Body of pancreas (tissue), 4 donors: Measurements from ENCODE around the gene PAFAH2. TPM values are rescaled to one million over a fixed set of nuclear protein-coding genes. Genes with fewer than 3 reads are reported as not detected.

ENCODE experiments used
- ATAC-seq: fragments of 150-250 bp; one replicate; pipeline ENCODE4 v1.9.1; 2016
- DNase-seq, 4 donors: peaks; one replicate each; pipeline ENCODE4 v3.0.0-alpha.2; 2019
- H3K27ac ChIP-seq, 4 donors: fragments of 200-600 bp; sonication (generic); 1 replicate in 3 of 4; 2 replicates in 1 of 4; pipeline versions ENCODE4 v1.5.1 to v1.6.1; 2016 to 2019; ENCODE audit warnings: mild to moderate bottlenecking in 1 of 4, mixed read lengths in 1 of 4, moderate library complexity in 1 of 4
- H3K27me3 ChIP-seq, 2 donors: fragments of 200-600 bp; sonication (generic); one replicate each; pipeline ENCODE4 v1.6.0; 2016; ENCODE audit warnings: mild to moderate bottlenecking in 1 of 2
- H3K36me3 ChIP-seq, 2 donors: fragments of 200-600 bp; sonication (generic); replicated peaks in 1 of 2; 2 replicates each; pipeline ENCODE4 v1.5.1; 2016; ENCODE audit warnings: low read depth in 2 of 2; ENCODE audit not compliant: insufficient read depth in 1 of 2
- H3K4me1 ChIP-seq: fragments of 200-600 bp; sonication (generic); one replicate; pipeline ENCODE4 v1.6.0; 2016
- H3K4me3 ChIP-seq, 2 donors: fragments of 200-600 bp; sonication (generic); 1 replicate in 1 of 2; 2 replicates in 1 of 2; pipeline ENCODE4 v1.5.1; 2016 to 2019
- H3K9me3 ChIP-seq, 3 donors: fragments of 200-600 bp; sonication (generic); 1 replicate in 2 of 3; 2 replicates in 1 of 3; pipeline ENCODE4 v1.5.1; 2016
- CTCF ChIP-seq, 7 experiments: fragments of 450-650 bp in 4 of 7; fragments of 200-600 bp in 3 of 7; sonication (generic) in 3 of 7; IDR thresholded peaks; one replicate each; pipeline ENCODE4 v1.5.1; 2016 to 2019; ENCODE audit warnings: antibody characterized with exemption in 7 of 7
- POLR2A ChIP-seq, 3 donors: fragments of 450-650 bp; IDR thresholded peaks; one replicate each; pipeline ENCODE4 v1.6.1; 2016; ENCODE audit warnings: antibody characterized with exemption in 3 of 3, mild to moderate bottlenecking in 2 of 3
- WGBS, 2 donors: methylation state at CpG; one replicate each; pipeline ENCODE4 v1.1.5; 2017; 5-methylcytosine and 5-hydroxymethylcytosine counted together
- intact Hi-C: fragments of 100-400 bp; cut with DNase I; formaldehyde crosslinking; loops from one replicate; pipeline ENCODE4 v1.15.1; 2023
- total RNA-seq, 2 donors: library from RNA; depleted of rRNA; stranded (reverse); fragments of >200 nt; gene quantifications; one replicate each; pipeline ENCODE4 v1.1.0, GENCODE V29; 2016

Gene PAFAH2
- total RNA-seq, 2 donors from 2014 or later, result 14.8 to 46.4 TPM

GRCh38 chr1:26029054-26029863 is 31.4 kb upstream of the PAFAH2 start:
- Histone ChIP-seq H3K4me1 (peaks cover 16% of the 10 kb centered on the region), H3K27me3 (no peaks in the 10 kb centered on the region), H3K4me3 (no peak overlapping the region), H3K9me3 (no peaks in the 10 kb centered on the region), H3K27ac (no peak overlapping the region), H3K36me3 (no peaks in the 10 kb centered on the region)
- TF ChIP-seq POLR2A (IDR thresholded peaks at IDR 0.05) (no peak), CTCF (IDR thresholded peaks at IDR 0.05) (no peak)
- 72 to 75% methylated on average over 10 to 15 of the region's 15 CpGs for WGBS, 2 donors
- intact Hi-C loops, result no loop called here
- ATAC-seq (no peak), DNase-seq (no peak)

GRCh38 chr1:26028490-26028980 is 30.7 kb upstream of the PAFAH2 start:
- Histone ChIP-seq H3K36me3 (no peaks in the 10 kb centered on the region), H3K4me1 (peaks cover 9% of the 10 kb centered on the region), H3K9me3 (no peaks in the 10 kb centered on the region), H3K4me3 (no peak overlapping the region), H3K27me3 (no peaks in the 10 kb centered on the region), H3K27ac (no peak overlapping the region)
- WGBS, 2 donors, result 70 to 92% methylated on average over 5 to 8 of the region's 8 CpGs
- no peak for ATAC-seq
- no peak for DNase-seq
- intact Hi-C loops, result no loop called here
- no peak for TF ChIP-seq POLR2A (IDR thresholded peaks at IDR 0.05)
- no peak for TF ChIP-seq CTCF (IDR thresholded peaks at IDR 0.05)

- intact Hi-C loops, result no loop called here
- WGBS, 2 donors, result 21 to 42% methylated on average over 2 to 3 of the region's 3 CpGs
- H3K9me3 ChIP-seq, result no peaks in the 10 kb centered on the region
- no peak for DNase-seq
- H3K27ac ChIP-seq, result no peak overlapping the region
- TF ChIP-seq CTCF (IDR thresholded peaks at IDR 0.05) (no peak), POLR2A (IDR thresholded peaks at IDR 0.05) (no peak)
- ATAC-seq, result no peak
- no peaks in the 10 kb centered on the region for H3K27me3 ChIP-seq
- peaks cover 6% of the 10 kb centered on the region for H3K4me1 ChIP-seq
- no peaks in the 10 kb centered on the region for H3K36me3 ChIP-seq
- H3K4me3 ChIP-seq, result no peak overlapping the region
Measured at GRCh38 chr1:26027716-26028489, 30.0 kb upstream of the PAFAH2 start.

- H3K27me3 ChIP-seq, result no peaks in the 10 kb centered on the region
- intact Hi-C loops, result no loop called here
- peaks cover 6% of the 10 kb centered on the region for H3K4me1 ChIP-seq
- TF ChIP-seq CTCF (IDR thresholded peaks at IDR 0.05), result no peak
- TF ChIP-seq POLR2A (IDR thresholded peaks at IDR 0.05), result no peak
- no peak overlapping the region for H3K27ac ChIP-seq
- no peak for DNase-seq
- H3K9me3 ChIP-seq, result no peaks in the 10 kb centered on the region
- WGBS, 2 donors, result 62 to 64% methylated on average over 5 of the region's 5 CpGs
- no peak overlapping the region for H3K4me3 ChIP-seq
- ATAC-seq, result no peak
- no peaks in the 10 kb centered on the region for H3K36me3 ChIP-seq
Measured at GRCh38 chr1:26025517-26025916, 27.7 kb upstream of the PAFAH2 start.
